HG03280 (cell line): ENCODE data around the gene ZNF423.

ENCODE experiments used
- ATAC-seq: cut with Tn5 transposase; IDR thresholded peaks from one replicate; pipeline ENCODE4 v1.9.1; 2021; ENCODE audit warnings: mild to moderate bottlenecking, moderate library complexity; ENCODE audit not compliant: unreplicated experiment

Gene ZNF423

DNA sequence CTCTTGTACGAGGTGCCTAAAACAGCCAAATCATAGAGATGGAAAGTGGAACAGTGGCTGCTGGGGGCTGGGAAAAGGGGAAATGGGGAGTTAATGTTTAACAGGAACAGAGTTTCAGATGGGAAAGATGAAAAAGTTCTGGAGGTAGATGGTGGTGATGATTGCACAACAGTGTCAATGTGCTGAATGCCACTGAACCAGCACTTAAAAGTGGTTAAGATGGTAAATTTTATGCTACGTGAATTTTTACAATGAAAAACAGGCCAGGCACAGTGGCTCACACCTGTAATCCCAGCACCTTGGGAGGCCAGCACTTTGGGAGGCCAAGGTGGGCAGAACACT is 351.9 kb downstream of the ZNF423 start:
- ATAC-seq = no peak

DNA sequence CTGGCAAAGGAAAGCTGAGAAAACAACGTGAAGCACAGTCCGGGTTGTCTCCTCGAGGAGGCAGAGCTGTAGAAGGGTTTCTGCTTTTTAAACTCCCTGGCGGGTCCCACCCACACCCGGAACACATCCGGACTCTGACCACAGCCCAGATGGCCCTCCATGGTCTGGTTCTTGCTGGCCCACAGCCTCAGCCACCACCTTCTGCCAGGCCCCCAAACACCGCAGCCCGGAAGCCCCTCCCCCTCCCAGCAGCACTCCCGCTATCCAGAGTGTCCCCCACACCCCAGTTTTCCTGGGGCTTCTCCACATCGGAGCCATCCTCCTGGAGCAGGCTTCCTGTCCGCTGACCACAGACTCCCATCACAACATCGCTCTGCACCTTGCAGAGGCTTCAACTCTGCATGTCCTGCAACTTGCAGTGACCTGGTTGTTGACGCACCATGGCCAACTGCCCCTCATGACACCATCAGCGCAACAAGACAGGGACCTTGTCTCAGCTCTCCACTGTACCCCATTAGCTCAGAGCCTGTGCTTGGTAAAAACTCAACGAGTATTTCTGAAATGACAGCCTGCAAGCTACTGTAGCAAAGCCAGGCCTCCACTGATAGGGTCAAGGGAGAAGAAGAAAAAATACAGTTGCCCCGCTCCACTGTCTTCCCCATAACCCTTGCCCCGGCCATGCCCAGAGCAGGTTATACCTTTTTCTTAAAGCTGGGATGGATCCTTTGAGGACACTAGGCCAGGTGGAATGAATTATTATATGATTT is 352.5 kb downstream of the ZNF423 start:
- ATAC-seq = no peak

DNA sequence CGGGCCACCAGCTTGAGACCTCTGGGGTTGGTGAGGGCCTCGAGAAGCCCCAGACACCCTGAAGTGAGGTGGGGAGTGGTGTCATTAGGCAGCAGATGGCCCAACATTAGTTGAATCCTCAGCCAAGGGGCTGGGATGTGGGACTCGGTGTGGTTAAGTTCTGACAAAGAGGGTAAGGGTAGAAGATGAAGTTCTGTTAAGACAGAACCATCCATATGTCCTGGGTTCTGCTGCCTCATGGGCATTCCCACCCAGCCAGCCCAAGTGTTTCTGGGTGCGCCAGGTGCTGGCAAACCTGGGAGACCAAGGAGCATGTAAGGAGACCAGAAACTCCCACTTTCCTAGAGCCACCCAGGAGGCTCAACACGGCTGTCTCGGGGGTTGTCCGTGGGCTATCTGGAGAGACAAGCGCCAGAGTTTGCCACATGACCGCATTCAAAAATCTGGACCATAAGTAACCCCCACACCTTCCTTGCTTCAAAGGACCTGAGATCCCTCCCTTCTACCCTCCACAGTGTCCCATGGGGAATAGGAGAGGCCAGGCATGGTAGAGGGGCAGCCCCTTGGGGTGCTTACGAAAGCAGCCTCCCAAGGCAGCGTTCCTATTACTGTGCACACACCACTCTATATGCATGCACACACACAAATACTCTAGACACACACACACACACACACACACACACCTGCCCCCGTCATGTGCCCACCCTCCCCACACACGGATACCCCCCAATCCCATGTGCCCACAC is 353.6 kb downstream of the ZNF423 start:
- no peak for ATAC-seq

DNA sequence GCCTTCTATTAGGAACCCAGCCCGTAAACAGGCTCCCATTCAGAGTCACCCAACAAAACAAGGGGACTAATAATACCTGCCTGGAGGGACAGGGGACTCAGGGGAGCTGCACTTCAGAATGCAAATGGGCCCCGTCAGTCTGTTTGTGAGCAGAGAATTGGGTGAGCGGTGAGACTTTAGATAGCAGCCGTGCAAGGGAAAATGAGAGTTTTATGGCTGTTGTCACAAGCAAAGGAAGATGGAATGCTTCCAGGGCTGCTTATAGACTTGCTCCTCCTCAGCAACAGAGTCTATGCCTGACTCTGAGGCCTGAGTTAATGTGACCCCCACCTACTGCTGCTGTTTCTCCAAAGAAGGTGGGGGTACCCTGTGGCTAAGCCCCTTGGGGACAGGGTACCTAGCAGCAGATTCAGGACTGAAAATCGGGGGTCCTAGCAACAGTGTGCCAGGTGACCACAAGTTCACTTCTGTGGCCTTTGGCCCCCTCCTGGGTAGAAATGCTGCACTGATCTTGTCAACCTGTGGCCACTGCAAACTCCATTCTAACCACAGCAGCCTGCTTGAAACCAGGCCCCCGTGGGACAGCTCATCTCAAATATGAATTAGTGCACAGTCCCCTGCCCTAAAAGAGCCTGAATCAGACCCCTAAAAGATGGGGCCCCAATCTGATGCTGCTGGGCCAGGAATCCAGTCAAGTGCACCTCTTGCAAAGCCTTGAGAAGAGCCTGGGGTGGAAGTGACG is 355.9 kb downstream of the ZNF423 start:
- ATAC-seq = no peak

DNA sequence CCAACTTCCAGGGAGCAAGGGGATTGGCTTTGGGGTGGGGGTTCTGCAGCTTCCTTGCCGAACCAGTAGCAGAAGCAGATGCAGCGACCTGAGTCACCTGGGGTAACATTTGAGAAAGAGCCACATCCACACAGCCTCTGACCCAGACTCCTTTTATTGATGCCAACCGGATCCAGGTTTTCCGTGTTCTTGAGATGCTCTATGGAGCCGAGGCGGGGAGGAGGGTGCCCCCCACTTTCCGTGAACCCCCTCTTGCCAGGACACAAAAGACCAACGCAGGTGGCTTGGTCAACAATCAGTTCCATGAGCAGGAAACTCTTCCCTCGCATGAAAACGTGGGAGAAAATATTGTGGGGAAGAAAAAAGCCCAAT is 356.5 kb downstream of the ZNF423 start:
- no peak for ATAC-seq

DNA sequence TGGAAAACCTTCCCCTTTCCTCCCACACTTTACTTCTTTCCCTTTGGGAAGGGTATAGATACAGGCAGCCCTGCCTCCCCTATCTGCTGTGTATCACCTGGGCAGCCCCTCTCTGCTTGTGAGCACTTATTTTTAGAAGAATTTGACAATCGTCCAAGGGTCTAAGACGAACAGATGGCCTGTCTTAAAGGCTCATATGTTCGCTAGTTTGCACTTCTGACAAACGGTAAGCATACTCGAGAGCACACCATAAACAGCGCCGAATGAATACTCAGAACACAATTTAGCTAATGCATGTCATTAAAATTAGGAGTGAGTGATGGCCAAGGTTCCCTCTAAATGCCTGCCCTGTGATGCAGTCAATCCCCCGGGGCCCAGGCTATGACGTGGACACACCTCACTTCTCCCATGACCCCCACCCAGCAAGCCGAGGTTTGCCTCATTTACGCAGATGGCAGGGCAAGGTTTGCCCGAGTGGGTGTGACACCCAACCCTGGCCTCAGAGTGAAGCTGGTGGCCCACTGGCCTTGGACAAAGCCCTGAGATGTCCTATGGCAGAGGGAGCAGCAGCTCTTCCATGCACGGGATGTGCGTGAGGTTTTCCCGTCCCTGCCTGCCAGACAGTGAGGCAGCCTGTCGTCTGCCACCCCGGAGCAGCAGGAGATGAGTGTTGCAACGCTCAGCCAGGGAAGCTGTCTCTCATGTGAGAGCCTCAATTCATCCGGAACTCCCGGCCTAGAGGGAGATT is 357.1 kb downstream of the ZNF423 start:
- no peak for ATAC-seq

DNA sequence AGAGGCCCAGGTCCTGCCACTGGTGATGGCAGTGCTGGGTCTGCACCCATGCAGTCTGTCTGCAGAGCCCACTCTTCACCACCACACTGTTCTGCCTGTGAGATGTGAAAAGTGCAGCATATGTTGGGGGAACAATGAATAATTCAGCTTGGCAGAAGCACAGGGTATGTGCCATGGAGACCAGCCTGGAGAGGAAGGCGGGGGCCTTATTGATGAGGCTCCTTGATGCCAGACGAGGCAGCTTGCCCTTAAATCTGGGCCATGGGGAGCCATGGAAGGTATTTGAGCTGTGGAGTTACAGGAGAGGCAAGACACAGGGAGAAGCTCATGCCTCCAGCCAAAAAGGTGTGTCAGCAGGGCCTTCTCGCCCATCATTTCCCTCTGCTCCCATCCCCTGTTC is 357.6 kb downstream of the ZNF423 start:
- ATAC-seq = no peak

DNA sequence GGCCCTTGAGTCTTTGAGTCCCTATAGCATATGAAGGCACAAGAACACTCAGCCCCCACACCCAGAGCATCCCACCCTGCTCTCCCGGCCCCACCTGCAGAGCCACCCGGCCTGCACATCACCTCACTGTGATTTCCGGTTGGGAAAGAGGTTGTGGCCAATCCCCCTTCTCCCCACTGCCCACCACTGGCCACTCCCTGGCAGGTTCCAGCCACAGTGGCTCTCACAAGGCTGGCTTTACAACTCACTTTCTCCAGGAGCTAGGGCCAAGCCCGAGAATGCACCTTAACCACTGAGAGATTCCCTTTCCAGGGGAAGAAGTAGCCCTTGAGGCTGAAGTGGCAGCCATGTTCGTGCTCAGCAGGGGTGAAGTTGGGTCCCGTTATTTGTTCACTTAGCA is 358.4 kb downstream of the ZNF423 start:
- no peak for ATAC-seq

DNA sequence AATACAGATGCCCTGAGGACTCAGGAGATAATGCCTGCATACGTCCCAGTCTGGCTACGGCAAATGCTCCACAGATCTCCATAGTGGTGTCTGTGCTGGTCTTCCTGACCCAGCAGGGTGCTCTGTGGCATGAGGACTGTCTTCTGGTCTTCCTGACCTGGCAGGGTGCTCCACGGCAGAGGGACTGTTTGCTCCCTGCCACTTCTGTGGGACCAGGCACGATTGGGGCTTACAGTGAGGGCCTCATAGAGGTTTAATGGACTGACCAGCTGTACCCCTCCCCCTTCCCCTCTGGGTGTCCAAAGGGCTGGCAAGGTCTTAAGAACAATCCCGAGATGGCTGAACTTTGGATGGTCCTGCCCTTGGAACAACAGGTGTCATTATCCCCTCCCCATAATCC is 359.3 kb downstream of the ZNF423 start:
- ATAC-seq = no peak

DNA sequence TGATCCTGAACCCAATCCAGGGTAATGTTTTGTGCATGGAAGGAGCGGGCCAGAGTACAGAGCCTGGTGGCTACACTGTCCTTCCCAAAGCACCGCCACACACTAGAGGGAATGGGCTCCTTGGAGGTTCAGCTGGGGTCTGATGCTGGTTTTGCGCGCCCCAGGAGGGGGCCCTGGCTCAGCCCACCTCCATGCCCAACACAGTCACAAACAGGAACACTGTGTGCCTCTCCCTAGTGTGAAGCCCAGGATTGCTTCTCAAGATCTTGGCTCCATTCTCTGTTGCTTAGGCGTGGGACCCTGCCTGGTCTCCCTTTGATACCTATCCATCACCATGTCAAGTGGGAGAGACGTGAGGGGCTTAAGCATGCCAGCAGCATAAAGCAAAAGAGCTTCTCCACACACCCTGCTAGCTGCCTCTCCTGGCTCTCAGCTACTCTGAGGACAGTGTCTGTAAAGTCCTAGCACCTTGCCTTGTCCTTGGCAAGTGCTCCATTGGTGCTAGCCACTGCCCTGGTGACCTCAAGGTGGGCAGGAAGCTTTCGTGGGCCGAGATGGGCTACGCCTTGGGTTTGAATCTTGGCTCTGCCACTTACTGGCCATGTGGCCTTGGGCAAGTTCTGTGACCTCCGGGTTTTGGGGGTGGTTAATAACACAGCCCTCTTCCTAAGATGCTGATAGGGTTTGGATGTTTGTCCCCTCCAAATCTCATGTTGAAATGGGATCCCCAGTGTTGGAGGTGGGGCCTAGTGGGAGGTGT is 360.1 kb downstream of the ZNF423 start:
- ATAC-seq = no peak

DNA sequence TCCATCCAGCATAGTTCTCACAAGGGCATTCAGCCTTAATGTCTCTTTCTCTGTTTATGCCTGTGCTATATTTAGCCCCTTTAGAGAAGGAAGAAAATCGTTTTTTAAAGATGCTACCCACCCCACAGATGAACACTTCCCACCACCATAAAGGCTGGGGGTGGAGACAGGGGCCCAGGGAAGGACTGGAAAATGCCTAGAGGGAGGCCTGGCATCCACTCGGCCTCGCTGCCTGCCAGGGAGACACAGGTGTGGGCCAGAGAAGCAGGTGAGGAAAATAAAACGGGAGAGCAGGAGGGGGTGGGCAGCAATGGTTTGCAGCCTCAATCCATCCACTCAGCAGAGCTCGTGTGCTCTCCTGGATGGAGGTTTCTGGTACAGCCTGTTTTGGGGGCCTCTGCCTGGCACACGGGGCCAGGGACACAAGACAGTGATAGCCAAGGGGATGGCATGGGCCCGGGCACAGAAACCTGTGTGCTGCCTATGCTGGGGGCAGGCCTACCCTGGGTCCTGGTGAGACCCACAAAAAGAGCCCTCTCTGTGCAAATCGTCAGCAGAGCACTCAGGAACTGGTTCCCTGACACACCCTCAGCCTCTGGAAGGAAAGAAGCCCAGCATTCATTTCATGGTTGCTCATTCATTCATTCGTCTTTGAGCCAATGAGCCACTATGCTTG is 360.9 kb downstream of the ZNF423 start:
- ATAC-seq = no peak

DNA sequence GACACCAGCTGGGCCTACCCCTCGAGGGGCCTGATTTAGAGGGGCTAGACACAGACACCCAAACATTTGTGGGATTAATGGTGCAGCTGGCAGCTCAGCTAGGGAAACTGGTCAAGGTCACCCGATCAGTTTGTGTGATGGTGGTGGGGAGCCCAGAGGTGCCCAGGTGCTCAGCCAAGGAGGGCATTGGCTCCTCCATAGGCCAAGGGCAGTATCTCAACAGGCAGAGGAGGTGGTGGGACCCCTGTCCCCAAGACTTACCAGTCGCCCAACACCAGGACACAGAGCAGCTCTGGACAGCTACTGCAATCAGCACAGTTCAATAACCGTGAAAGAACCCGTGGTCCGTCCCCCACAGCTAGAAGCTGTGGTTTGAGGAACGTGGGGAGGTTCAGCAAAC is 361.4 kb downstream of the ZNF423 start:
- no peak for ATAC-seq

DNA sequence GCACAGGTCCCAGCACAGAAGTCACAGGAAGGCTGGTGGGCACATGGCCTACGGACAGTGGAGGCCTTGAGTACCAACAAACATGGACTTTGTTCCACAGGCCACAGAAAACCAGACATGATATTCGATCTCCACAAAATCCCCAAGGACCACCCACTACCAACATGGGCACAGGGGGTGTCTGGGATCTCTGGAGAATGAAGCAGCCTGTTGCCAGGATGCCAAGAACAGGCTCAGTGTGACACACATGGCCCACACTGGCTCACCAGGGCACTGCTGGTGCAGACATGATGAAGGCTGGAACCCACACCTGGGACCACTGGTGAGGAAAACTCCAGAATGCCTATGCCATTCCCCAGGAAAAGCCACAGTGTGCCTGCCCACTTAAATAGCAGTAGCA is 362.1 kb downstream of the ZNF423 start:
- ATAC-seq = no peak

DNA sequence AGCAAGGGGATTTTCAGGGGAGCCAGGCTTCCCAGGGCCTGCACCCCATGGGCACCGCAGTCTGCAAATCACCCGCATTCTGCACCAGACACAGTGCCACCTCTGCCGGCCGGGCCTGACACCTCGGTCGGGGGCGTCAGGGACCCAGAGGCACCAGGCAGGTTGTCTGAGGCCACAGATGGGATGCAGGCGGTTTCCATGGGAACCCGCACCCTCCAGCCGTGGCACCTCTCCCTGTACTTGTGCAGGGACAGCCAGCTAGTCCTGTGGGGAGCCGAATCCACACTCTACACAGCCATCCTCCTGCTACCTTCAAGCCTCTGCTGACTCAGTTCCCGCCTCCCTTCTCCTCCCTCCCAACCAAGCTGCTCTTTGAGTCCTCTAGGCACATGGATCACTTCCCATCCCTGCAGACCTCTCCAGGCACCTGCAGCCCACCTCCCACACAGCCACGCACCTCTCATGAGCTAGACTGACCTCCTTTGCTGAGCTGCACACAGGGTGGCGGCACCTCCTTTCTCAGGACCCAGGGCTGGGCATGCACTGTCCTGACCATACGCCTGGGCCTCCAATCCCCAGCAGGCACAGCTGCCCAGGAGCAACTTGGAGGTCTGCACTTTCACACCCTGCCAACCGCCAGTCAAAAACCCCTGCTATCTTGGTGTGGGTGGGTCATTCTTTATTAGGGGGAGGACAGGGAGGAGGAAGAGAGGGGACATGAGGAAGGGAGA is 362.9 kb downstream of the ZNF423 start:
- ATAC-seq = no peak

DNA sequence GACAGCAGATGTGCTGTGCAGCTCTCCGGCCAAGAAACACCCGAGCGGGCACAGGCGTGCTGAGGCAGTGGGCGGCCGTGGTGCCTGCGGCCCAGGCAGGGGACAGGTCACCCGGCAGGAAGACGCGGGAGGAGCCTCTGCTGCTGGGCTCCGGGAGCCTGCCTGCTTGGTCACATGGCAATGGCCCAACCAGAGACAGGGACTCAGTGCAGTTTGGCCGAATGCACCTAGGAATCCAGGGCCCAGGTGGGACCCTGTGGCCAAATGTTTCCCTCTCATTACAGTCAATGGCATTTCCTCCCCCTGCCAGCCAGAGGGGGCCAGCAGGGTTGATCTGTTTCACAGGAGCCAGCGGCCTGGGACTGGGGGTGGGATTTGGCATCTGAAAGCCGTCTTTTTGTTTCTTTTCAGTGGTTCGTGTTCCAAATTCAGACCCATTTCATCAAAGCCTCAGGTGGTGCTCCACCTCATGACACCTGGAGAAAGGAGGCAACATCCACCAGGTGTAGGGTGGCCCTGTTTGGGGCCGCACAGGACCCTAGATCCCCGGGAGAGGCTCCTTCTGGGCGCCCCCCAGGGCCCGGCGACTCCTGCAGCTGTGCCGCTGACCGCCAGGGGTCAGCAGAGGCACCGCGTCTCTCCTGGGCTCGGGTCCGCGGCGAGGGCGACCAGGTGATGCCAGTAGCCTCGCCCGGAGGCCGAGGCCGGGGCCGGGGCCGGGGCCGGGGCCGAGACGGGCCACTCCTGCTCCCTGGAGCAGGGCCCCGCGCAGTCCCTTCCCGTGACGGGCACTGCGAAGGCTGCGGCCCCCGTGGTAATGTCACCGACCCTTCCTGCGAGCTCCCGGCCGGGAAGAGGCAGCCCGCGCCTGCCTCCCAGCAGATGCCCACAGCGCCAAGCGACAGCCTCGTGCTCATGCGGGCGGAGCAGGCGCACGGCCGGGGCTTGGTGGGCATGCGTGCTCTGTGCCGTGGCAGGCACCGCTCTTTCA is 363.8 kb downstream of the ZNF423 start:
- ATAC-seq = peak; percentile 57

DNA sequence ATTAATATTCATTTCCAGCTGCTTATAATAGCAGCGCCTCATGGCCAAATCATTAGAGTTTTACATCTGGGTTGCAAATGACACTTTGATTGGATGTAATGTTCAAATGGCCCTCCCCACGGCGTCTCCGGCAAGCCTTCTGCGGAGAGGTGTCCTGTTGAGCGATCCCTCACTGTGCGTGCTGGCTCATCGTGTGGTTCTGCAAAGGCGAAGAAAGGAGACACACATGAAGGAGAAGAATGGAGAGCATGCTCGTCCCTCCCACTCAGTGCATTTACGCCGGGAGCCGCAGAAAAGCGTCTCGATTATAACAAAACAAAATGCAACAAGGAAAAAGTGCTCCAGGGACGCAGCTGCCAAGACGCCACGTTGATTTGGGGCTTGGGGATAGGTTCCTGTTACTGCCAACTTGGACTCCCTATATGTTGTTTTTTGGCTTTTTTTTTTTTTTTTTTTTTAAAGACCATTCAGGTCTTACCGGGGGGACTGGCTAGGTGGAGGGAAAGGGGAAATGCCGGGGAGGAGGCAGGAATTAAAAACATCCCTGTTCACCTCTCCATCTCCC is 364.7 kb downstream of the ZNF423 start:
- no peak for ATAC-seq

DNA sequence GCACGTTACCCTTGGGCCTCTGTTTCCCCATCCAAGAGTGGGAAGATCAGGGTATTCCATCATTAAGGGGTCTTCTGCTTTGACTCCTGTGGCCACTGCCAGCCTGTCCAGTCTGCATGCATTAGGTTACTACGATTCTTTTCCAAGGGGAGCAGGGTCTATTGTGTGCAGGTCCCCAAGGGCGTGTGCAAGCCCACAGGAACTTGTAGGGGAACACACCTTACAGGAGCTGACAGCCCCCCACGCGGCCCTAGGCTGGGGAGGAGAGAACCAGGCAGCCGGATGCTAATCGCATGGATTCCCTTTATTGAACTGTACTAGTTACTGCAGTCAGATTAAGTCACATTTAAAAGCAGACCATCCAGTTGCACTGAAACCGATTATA is 365.6 kb downstream of the ZNF423 start:
- no peak for ATAC-seq
